ENCODE data around the gene SCML1. TPM values are rescaled to one million over a fixed set of nuclear protein-coding genes. Genes with fewer than 3 reads are reported as not detected.
A peak's percentile ranks its signal among the peaks of the same experiment; 100 is the strongest.

The SCML1 gene
- 6.8 TPM for total RNA-seq
- long read RNA-seq, partial matches to known transcripts: 0 of 4 reads
- long read RNA-seq, other reads (novel, unspliced or antisense): 2 of 4 reads

GRCh38 chrX:17736856-17737709 is at the start of gene SCML1:
Gene SCML1, plus strand, starts transcription at chrX:17737493. Its CDS starts 6,694 bp downstream, at chrX:17744187.
- no peak for TF ChIP-seq CTCF (IDR thresholded peaks at IDR 0.05; ENCODE audit: borderline replicate concordance)

GRCh38 chrX:17687648-17688047 is 49.6 kb upstream of the SCML1 start:
- Histone ChIP-seq H3K9me3 (replicated peaks) (no peaks in the 10 kb centered on the region), H3K4me3 (no peak overlapping the region), H3K4me1 (peaks cover 4% of the 10 kb centered on the region), H3K27ac (replicated peaks) (no peak overlapping the region), H3K27me3 (ENCODE audit: low read depth) (no peaks in the 10 kb centered on the region), H3K36me3 (no peaks in the 10 kb centered on the region)
- intact Hi-C loops (cut with micrococcal nuclease): no loop called here
- DNase-seq: no peak
- no peak for TF ChIP-seq CTCF (IDR thresholded peaks at IDR 0.05; ENCODE audit: borderline replicate concordance)

More at GRCh38 chrX:17736856-17737709, at the start of gene SCML1:
- H3K27me3 ChIP-seq (ENCODE audit: low read depth): no peaks in the 10 kb centered on the region
- peak within 1 kb of the TSS; percentile 71 for H3K4me3 ChIP-seq
- peaks cover 11% of the 10 kb centered on the region for H3K4me1 ChIP-seq
- intact Hi-C loops (cut with micrococcal nuclease): no loop called here
- peak within 1 kb of the TSS; percentile 88 for H3K27ac ChIP-seq (replicated peaks)
- peak; percentile 97 for DNase-seq
- no peaks in the 10 kb centered on the region for H3K9me3 ChIP-seq (replicated peaks)
- H3K36me3 ChIP-seq: no peaks in the 10 kb centered on the region

- Histone ChIP-seq H3K36me3 (no peaks in the 10 kb centered on the region), H3K4me1 (peaks cover 4% of the 10 kb centered on the region), H3K9me3 (replicated peaks) (no peaks in the 10 kb centered on the region), H3K27me3 (ENCODE audit: low read depth) (no peaks in the 10 kb centered on the region), H3K27ac (replicated peaks) (no peak overlapping the region), H3K4me3 (no peak overlapping the region)
- peak; percentile 75 for TF ChIP-seq CTCF (IDR thresholded peaks at IDR 0.05; ENCODE audit: borderline replicate concordance)
- intact Hi-C loops (cut with micrococcal nuclease): loop anchor here (5.0 kb wide), 1 partner anchor 448 kb away; no protein-coding TSS in a partner anchor
- no peak for DNase-seq
Observed at GRCh38 chrX:17689971-17690409, 47.3 kb upstream of the SCML1 start.

GRCh38 chrX:17692709-17693346 is 44.5 kb upstream of the SCML1 start:
- Histone ChIP-seq H3K4me1 (peaks cover 4% of the 10 kb centered on the region), H3K27me3 (ENCODE audit: low read depth) (no peaks in the 10 kb centered on the region), H3K27ac (replicated peaks) (no peak overlapping the region), H3K36me3 (no peaks in the 10 kb centered on the region), H3K4me3 (no peak overlapping the region), H3K9me3 (replicated peaks) (no peaks in the 10 kb centered on the region)
- intact Hi-C loops (cut with micrococcal nuclease): loop anchor here (5.0 kb wide), 1 partner anchor 451 kb away; no protein-coding TSS in a partner anchor
- TF ChIP-seq CTCF (IDR thresholded peaks at IDR 0.05; ENCODE audit: borderline replicate concordance): no peak
- no peak for DNase-seq

- Histone ChIP-seq H3K27me3 (ENCODE audit: low read depth) (no peaks in the 10 kb centered on the region), H3K36me3 (no peaks in the 10 kb centered on the region), H3K4me3 (no peak overlapping the region), H3K4me1 (no peaks in the 10 kb centered on the region), H3K9me3 (replicated peaks) (no peaks in the 10 kb centered on the region), H3K27ac (replicated peaks) (no peak overlapping the region)
- intact Hi-C loops (cut with micrococcal nuclease): no loop called here
- TF ChIP-seq CTCF (IDR thresholded peaks at IDR 0.05; ENCODE audit: borderline replicate concordance): no peak
- DNase-seq: no peak
Observed at GRCh38 chrX:17697191-17697590, 40.1 kb upstream of the SCML1 start.
